ENCODE measurements around the gene CHST7. TPM values are rescaled to one million over a fixed set of nuclear protein-coding genes. Genes with fewer than 3 reads are reported as not detected.

The CHST7 gene
- total and polyA plus RNA-seq, 8 donors: 0.65 to 2.1 (median 1.1) TPM

GRCh38 chrX:46579250-46579649, 5.7 kb downstream of the CHST7 start:
- 88 to 95% methylated on average over 1 of the region's 1 CpG for WGBS, 2 donors

DNA sequence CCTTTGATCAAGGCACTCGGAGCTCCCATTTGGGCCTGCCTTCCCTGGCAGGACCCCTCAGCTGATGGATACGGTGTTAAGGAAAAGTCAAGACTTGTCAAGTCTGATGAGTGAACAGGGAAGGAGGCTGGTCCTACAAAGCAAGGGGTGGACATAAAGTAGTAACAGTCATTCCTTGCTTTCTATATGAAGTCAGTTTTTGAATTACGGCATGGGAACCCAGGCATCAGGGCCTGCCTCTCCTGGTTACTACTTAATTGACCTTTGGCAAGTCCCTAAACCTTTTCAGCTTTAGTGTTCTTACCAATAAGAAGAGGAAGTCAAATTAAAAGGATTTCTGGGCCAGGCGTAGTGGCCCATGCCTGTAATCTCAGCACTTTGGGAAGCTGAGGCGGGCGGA, 7.0 kb downstream of the CHST7 start:
- no peak for FAIRE-seq

More at GRCh38 chrX:46579250-46579649, 5.7 kb downstream of the CHST7 start:
- Histone ChIP-seq H3K36me3 (no peaks in the 10 kb centered on the region), H3K27ac (no peak overlapping the region), H3K27me3 (no peaks in the 10 kb centered on the region), H3K9me3 (no peaks in the 10 kb centered on the region), H3K4me3 (no peak overlapping the region), H3K4me1 (no peaks in the 10 kb centered on the region)
- FAIRE-seq: no peak
- TF ChIP-seq, protein P1, sequence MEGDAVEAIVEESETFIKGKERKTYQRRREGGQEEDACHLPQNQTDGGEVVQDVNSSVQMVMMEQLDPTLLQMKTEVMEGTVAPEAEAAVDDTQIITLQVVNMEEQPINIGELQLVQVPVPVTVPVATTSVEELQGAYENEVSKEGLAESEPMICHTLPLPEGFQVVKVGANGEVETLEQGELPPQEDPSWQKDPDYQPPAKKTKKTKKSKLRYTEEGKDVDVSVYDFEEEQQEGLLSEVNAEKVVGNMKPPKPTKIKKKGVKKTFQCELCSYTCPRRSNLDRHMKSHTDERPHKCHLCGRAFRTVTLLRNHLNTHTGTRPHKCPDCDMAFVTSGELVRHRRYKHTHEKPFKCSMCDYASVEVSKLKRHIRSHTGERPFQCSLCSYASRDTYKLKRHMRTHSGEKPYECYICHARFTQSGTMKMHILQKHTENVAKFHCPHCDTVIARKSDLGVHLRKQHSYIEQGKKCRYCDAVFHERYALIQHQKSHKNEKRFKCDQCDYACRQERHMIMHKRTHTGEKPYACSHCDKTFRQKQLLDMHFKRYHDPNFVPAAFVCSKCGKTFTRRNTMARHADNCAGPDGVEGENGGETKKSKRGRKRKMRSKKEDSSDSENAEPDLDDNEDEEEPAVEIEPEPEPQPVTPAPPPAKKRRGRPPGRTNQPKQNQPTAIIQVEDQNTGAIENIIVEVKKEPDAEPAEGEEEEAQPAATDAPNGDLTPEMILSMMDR (IDR thresholded peaks at IDR 0.05): no peak
- no peak for DNase-seq
- ATAC-seq: no peak
- intact Hi-C loops (cut with DNase I): no loop called here

DNA sequence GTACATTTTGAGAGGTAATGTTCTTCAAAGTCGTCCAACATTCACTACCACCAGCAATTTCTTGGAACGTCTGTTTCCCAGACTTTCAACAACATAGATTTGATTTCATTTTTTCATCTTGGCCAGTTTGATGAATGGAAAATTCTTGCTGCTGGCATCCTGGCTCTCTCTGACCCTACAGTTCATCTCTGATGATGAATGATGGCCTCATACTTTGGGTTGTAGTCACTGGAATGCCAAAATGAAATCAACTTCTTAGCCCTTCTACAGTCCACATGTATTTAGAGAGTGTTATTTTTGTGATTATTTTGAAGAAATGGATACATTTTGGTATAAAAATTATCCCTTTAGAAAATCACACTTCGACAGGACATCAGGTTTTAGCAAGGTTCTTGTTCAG, 8.8 kb downstream of the CHST7 start:
- Histone ChIP-seq H3K9me3 (no peaks in the 10 kb centered on the region), H3K27ac (no peak overlapping the region), H3K36me3 (no peaks in the 10 kb centered on the region), H3K4me3 (no peak overlapping the region), H3K4me1 (no peaks in the 10 kb centered on the region), H3K27me3 (no peaks in the 10 kb centered on the region)
- intact Hi-C loops (cut with DNase I): no loop called here
- TF ChIP-seq, protein P1 (IDR thresholded peaks at IDR 0.05): no peak
- ATAC-seq: no peak
- DNase-seq: no peak
- 56 to 72% methylated on average over 3 of the region's 3 CpGs for WGBS, 2 donors
- FAIRE-seq: no peak

More for the DNA sequence above, 7.0 kb downstream of the CHST7 start:
- DNase-seq (no peak), ATAC-seq (no peak)
- H3K36me3 ChIP-seq: no peaks in the 10 kb centered on the region
- TF ChIP-seq, protein P1 (IDR thresholded peaks at IDR 0.05): no peak
- H3K4me1 ChIP-seq: no peaks in the 10 kb centered on the region
- H3K4me3 ChIP-seq: no peak overlapping the region
- intact Hi-C loops (cut with DNase I): no loop called here
- H3K27ac ChIP-seq: no peak overlapping the region
- 89 to 96% methylated on average over 6 of the region's 6 CpGs for WGBS, 2 donors
- no peaks in the 10 kb centered on the region for H3K9me3 ChIP-seq
- H3K27me3 ChIP-seq: no peaks in the 10 kb centered on the region

DNA sequence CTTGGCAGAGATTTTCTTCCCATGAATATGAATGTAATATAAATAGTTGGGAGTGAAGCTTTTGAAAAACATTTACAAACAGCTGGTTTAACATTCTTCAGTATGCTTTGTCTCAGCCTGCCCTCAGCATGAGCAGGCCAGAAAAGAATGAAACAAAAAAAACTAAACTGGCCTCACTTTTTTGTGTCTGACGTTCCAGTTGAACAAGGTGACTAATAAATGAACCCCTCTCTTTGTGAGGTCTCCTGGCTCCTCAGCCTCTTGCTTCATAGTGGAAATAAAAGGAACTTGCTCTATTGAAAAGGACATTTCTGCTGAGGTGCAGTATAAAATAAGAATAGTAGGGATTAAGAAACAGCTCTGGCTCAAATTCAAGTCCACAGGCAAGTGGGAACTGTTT, 9.4 kb downstream of the CHST7 start:
- no peak for DNase-seq
- TF ChIP-seq, protein P1 (IDR thresholded peaks at IDR 0.05): no peak
- no peak for FAIRE-seq
- Histone ChIP-seq H3K27me3 (no peaks in the 10 kb centered on the region), H3K27ac (no peak overlapping the region), H3K4me1 (no peaks in the 10 kb centered on the region), H3K36me3 (no peaks in the 10 kb centered on the region), H3K9me3 (no peaks in the 10 kb centered on the region), H3K4me3 (no peak overlapping the region)
- 42% methylated on average over 1 of the region's 1 CpG for WGBS, 2 donors
- intact Hi-C loops (cut with DNase I): no loop called here
- no peak for ATAC-seq

DNA sequence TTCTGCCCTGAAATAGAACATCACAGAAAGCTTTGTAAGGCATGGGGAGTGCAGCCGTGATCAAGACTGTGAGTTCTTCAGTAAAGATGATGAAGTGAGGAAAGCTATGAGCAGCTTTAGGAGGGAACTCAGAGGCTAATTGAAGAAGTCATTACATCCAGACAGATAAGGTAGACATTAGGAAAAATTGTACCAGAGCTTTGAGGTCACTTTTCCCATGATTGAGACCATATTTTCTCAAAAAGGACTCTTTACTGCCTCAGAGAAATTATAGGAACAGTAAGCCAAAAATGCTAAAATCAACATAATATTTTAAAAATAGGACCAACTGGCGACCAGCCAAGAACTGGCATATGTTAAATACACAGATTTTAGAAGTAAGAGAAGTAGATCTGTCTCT, 11.2 kb downstream of the CHST7 start:
- Histone ChIP-seq H3K27me3 (no peaks in the 10 kb centered on the region), H3K27ac (no peak overlapping the region), H3K4me1 (no peaks in the 10 kb centered on the region), H3K9me3 (no peaks in the 10 kb centered on the region), H3K4me3 (no peak overlapping the region), H3K36me3 (no peaks in the 10 kb centered on the region)
- FAIRE-seq (no peak), ATAC-seq (no peak), DNase-seq (no peak)
- intact Hi-C loops (cut with DNase I): no loop called here
- WGBS, 2 donors: 44 to 58% methylated on average over 2 of the region's 2 CpGs
- TF ChIP-seq, protein P1 (IDR thresholded peaks at IDR 0.05): no peak

All from pancreas (tissue), 10 donors.